ENCODE data around the gene ASPA. TPM values are rescaled to one million over a fixed set of nuclear protein-coding genes. Genes with fewer than 3 reads are reported as not detected.

Gene ASPA
- total and polyA plus RNA-seq, 2 donors (not counting 3 experiments of a cell fraction or from before 2014, with no cell fraction given), result 0.01 TPM; not detected in 1

- FAIRE-seq, result no peak
- no TSS peak for BruUV-seq (replicated peaks)
- dilution Hi-C loops (cut with MboI; ENCODE audit: extremely low pct_ligation_motif_present, low sequenced_read_pairs) (no loop called here), intact Hi-C loops (cut with micrococcal nuclease) (no loop called here)
- H3K36me3 ChIP-seq (ENCODE audit: control insufficient read depth in 2 of 2, extremely low read depth in 1 of 2, insufficient read depth in 2 of 2, low read length in 2 of 2), result no peaks in the 10 kb centered on the region
- H3K9me3 ChIP-seq (replicated peaks; ENCODE audit: control insufficient read depth, insufficient read depth, low read length), result no peaks in the 10 kb centered on the region
- ChIA-PET POLR2A (no interaction called here), CTCF (no interaction called here)
- no peak overlapping the region for H3K27ac ChIP-seq (ENCODE audit: insufficient read depth, low read depth, low read length)
- H2AFZ ChIP-seq (ENCODE audit: low read depth, low read length), result no peak overlapping the region
- no peak overlapping the region for H3K9ac ChIP-seq (replicated peaks; ENCODE audit: extremely low read depth, insufficient read depth, low read length)
- no peak for DNase-seq (ENCODE audit: low read depth, low spot score)
- H3K9me1 ChIP-seq (replicated peaks; ENCODE audit: control insufficient read depth, extremely low read depth, insufficient read depth, low read length), result no peaks in the 10 kb centered on the region
- no peaks in the 10 kb centered on the region for H4K20me1 ChIP-seq (replicated peaks; ENCODE audit: control insufficient read depth, extremely low read depth, insufficient read depth, low read length)
- no peaks in the 10 kb centered on the region for H3K79me2 ChIP-seq (ENCODE audit: control insufficient read depth, insufficient read depth, low read length)
- H3K4me1 ChIP-seq (ENCODE audit: control insufficient read depth, extremely low read depth, insufficient read depth, low read length), result no peaks in the 10 kb centered on the region
- TF ChIP-seq EZH2 (IDR thresholded peaks at IDR 0.05; ENCODE audit: borderline replicate concordance, low read depth, low read length, severe bottlenecking) (no peak), MYC (IDR thresholded peaks at IDR 0.05; ENCODE audit: low read depth, low read length) (no peak), JUN (IDR thresholded peaks at IDR 0.05; ENCODE audit: borderline replicate concordance, insufficient read depth, insufficient read length, low read depth) (no peak), FOS (IDR thresholded peaks at IDR 0.05; ENCODE audit: borderline replicate concordance, insufficient read depth, low read length) (no peak), POLR2AphosphoS5 (IDR thresholded peaks at IDR 0.05; ENCODE audit: insufficient read depth, low read depth, low read length) (no peak), GATA2 (IDR thresholded peaks at IDR 0.05; ENCODE audit: insufficient read depth, insufficient read length, low read depth, low read length) (no peak), POLR2A (IDR thresholded peaks at IDR 0.05; ENCODE audit: low read depth, low read length) (no peak), MAX (IDR thresholded peaks at IDR 0.05; ENCODE audit: insufficient read depth, insufficient read length) (no peak), CTCF (IDR thresholded peaks at IDR 0.05; ENCODE audit: extremely low read depth in 1 of 2, insufficient read depth in 1 of 2, low read depth in 1 of 2, low read length in 2 of 2) (no peak)
- H3K4me3 ChIP-seq (replicated peaks in 1 of 3; ENCODE audit: insufficient read depth in 1 of 3, low read depth in 1 of 3, low read length in 3 of 3), result no peak overlapping the region
- H3K4me2 ChIP-seq (ENCODE audit: insufficient read depth, low read length), result no peak overlapping the region
- H3K27me3 ChIP-seq (ENCODE audit: control insufficient read depth in 2 of 2, insufficient read depth in 2 of 2, low read length in 2 of 2), result no peaks in the 10 kb centered on the region
Observed at GRCh38 chr17:3527468-3527867, 51.7 kb downstream of the ASPA start.

Data from endothelial cell of umbilical vein (primary cell).